CD14-positive monocyte (primary cell): ENCODE results near the gene ME1. TPM values are rescaled to one million over a fixed set of nuclear protein-coding genes. Genes with fewer than 3 reads are reported as not detected.

Experiments
- DNase-seq, 3 donors: peaks; one replicate each; pipeline ENCODE4 v3.0.0-alpha.2; 2011 to 2022
- H2AFZ ChIP-seq: 2 replicates; pipeline ENCODE4 v1.6.0; 2012; ENCODE audit warnings: mild to moderate bottlenecking, low read depth, low read length, inconsistent platforms; ENCODE audit not compliant: insufficient read depth, poor library complexity, severe bottlenecking
- H3K27ac ChIP-seq, 2 donors: 1 replicate in 1 of 2; 2 replicates in 1 of 2; pipeline ENCODE4 v1.5.1; 2012 to 2013; ENCODE audit warnings: low read length in 2 of 2, control low read depth in 1 of 2, inconsistent platforms in 1 of 2, low read depth in 1 of 2, mild to moderate bottlenecking in 1 of 2
- H3K27me3 ChIP-seq, 2 donors: one replicate each; pipeline versions ENCODE4 v1.6.0 to v1.6.1; 2011 to 2013; ENCODE audit warnings: low read length in 2 of 2; ENCODE audit not compliant: control insufficient read depth in 2 of 2, insufficient read depth in 2 of 2
- H3K36me3 ChIP-seq, 2 donors: replicated peaks in 1 of 2; 1 replicate in 1 of 2; 2 replicates in 1 of 2; pipeline versions ENCODE4 v1.5.1 to v1.6.1; 2012 to 2013; ENCODE audit warnings: low read length in 2 of 2, control low read depth in 1 of 2, inconsistent platforms in 1 of 2, mild to moderate bottlenecking in 1 of 2; ENCODE audit not compliant: insufficient read depth in 2 of 2, control insufficient read depth in 1 of 2
- H3K4me1 ChIP-seq, 2 donors: 1 replicate in 1 of 2; 2 replicates in 1 of 2; pipeline versions ENCODE4 v1.5.1 to v1.6.1; 2012 to 2013; ENCODE audit warnings: low read length in 2 of 2, control low read depth in 1 of 2, inconsistent platforms in 1 of 2, mild to moderate bottlenecking in 1 of 2, moderate library complexity in 1 of 2; ENCODE audit not compliant: insufficient read depth in 2 of 2, control insufficient read depth in 1 of 2
- H3K4me2 ChIP-seq: replicated peaks from 2 replicates; pipeline ENCODE3; 2012; ENCODE audit warnings: low read length, moderate library complexity, mild to moderate bottlenecking; ENCODE audit not compliant: poor library complexity, severe bottlenecking; ENCODE audit errors: extremely low read depth
- H3K4me3 ChIP-seq, 3 experiments: fragments of 200-600 bp in 1 of 3; sonication (generic) in 1 of 3; replicated peaks in 1 of 3; 1 replicate in 2 of 3; 2 replicates in 1 of 3; pipeline ENCODE4 v1.5.1; 2011 to 2013; ENCODE audit warnings: low read length in 3 of 3, mild to moderate bottlenecking in 3 of 3, control low read depth in 2 of 3, low read depth in 2 of 3, inconsistent platforms in 1 of 3, moderate library complexity in 1 of 3
- H3K79me2 ChIP-seq: 2 replicates; pipeline ENCODE4 v1.6.0; 2012; ENCODE audit warnings: mild to moderate bottlenecking, control low read depth, inconsistent platforms, low read length, moderate library complexity; ENCODE audit not compliant: insufficient read depth
- H3K9ac ChIP-seq: 2 replicates; pipeline ENCODE4 v1.6.0; 2017; ENCODE audit warnings: low read length, mild to moderate bottlenecking; ENCODE audit not compliant: insufficient read depth, poor library complexity, severe bottlenecking
- H3K9me3 ChIP-seq, 2 donors: replicated peaks in 1 of 2; 1 replicate in 1 of 2; 2 replicates in 1 of 2; pipeline versions ENCODE4 v1.5.1 to v1.6.1; 2012 to 2013; ENCODE audit warnings: low read length in 2 of 2, control low read depth in 1 of 2; ENCODE audit not compliant: control insufficient read depth in 1 of 2, insufficient read depth in 1 of 2
- H4K20me1 ChIP-seq: 2 replicates; pipeline ENCODE4 v1.6.0; 2012; ENCODE audit warnings: mild to moderate bottlenecking, low read length, control low read depth, moderate library complexity; ENCODE audit not compliant: insufficient read depth
- H3K27ac Mint-ChIP-seq, 7 donors: one replicate each; pipeline ENCODE4 v1.8.0; 2020; ENCODE audit warnings: mild to moderate bottlenecking in 7 of 7, mixed read lengths in 7 of 7, moderate library complexity in 6 of 7, inconsistent platforms in 2 of 7
- H3K27me3 Mint-ChIP-seq, 3 donors: one replicate each; pipeline ENCODE4 v1.8.0; 2021 to 2022; ENCODE audit warnings: low read depth in 3 of 3, mild to moderate bottlenecking in 3 of 3, mixed read lengths in 3 of 3, moderate library complexity in 3 of 3, inconsistent platforms in 1 of 3
- H3K36me3 Mint-ChIP-seq, 2 donors: one replicate each; pipeline ENCODE4 v1.8.0; 2020; ENCODE audit warnings: mixed read lengths in 2 of 2, inconsistent platforms in 1 of 2, mild to moderate bottlenecking in 1 of 2
- H3K4me1 Mint-ChIP-seq: one replicate; pipeline ENCODE4 v1.8.0; 2020; ENCODE audit warnings: mild to moderate bottlenecking, mixed read lengths
- H3K4me3 Mint-ChIP-seq, 2 donors: one replicate each; pipeline ENCODE4 v1.8.0; 2020; ENCODE audit warnings: mild to moderate bottlenecking in 2 of 2, mixed read lengths in 2 of 2, moderate library complexity in 1 of 2
- H3K9me3 Mint-ChIP-seq, 7 donors: one replicate each; pipeline ENCODE4 v1.8.0; 2020 to 2022; ENCODE audit warnings: mixed read lengths in 7 of 7, mild to moderate bottlenecking in 6 of 7, moderate library complexity in 6 of 7, inconsistent platforms in 2 of 7
- WGBS: methylation state at CpG from one replicate; pipeline ENCODE4 v1.1.5; 2013; ENCODE audit warnings: missing lambda C conversion rate; ENCODE audit not compliant: insufficient coverage; 5-methylcytosine and 5-hydroxymethylcytosine counted together
- intact Hi-C, 2 donors: fragments of 100-400 bp; cut with micrococcal nuclease; formaldehyde crosslinking; loops; one replicate each; pipeline versions ENCODE4 v1.15.0 to v1.15.1; 2023
- polyA plus RNA-seq, 3 donors: library from polyadenylated mRNA; depleted of rRNA in 1 of 3; unstranded in 2 of 3; stranded (reverse) in 1 of 3; fragments of 300-500 nt in 2 of 3; fragments of >200 nt in 1 of 3; fragmentation: Illumina TruSeq in 2 of 3; gene quantifications; 1 replicate in 2 of 3; 2 replicates in 1 of 3; pipeline ENCODE4 v1.2.3, GENCODE V29; 2012 to 2021
- TF ChIP-seq, protein P1 (sequence below): fragments of 200-600 bp; IDR thresholded peaks from one replicate; pipeline ENCODE4 v1.8.0; 2022; ENCODE audit warnings: antibody characterized with exemption, mild to moderate bottlenecking

ME1 gene
- polyA plus RNA-seq, 3 donors, result 1.3 to 4.0 (median 2.1) TPM

DNA sequence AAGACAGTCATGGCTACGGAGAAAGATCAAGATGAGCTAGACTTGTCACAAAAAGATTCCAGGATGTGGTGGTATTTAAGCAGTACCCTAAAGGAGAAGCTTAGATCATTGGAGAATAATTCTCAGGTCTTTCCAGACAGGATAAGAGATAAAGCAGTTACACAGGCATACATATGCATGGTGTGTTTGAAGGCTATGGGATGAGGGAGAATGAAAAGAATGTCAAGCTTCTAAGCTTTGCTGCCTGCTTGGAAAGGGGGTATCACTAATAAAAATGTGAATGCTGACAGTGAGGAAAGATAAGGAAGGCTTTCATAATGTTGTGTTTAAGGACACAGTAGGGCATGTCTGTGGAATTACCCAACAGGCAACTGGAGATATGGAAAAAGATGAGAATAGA lies 209.6 kb downstream of the ME1 start:
- no peak for DNase-seq
- no peaks in the 10 kb centered on the region for H3K79me2 ChIP-seq
- no peaks in the 10 kb centered on the region for H3K4me1 ChIP-seq
- Mint-ChIP-seq H3K4me3 (no peak overlapping the region), H3K27ac (no peak overlapping the region), H3K36me3 (no peaks in the 10 kb centered on the region), H3K9me3 (no peaks in the 10 kb centered on the region), H3K4me1 (no peaks in the 10 kb centered on the region), H3K27me3 (peaks cover 1 to 2% (median 1%) of the 10 kb centered on the region in 3 donors)
- no peak overlapping the region for H3K27ac ChIP-seq
- H3K36me3 ChIP-seq, result no peaks in the 10 kb centered on the region
- WGBS, result 86% methylated on average over 1 of the region's 1 CpG
- H3K27me3 ChIP-seq, result no peaks in the 10 kb centered on the region
- H2AFZ ChIP-seq, result no peak overlapping the region
- no peaks in the 10 kb centered on the region for H3K9me3 ChIP-seq
- intact Hi-C loops, result loop anchor here (10.0 kb wide), 1 partner anchor 294 kb away; the partner anchor contains the start of gene PRSS35 (in 2 of the 2)
- TF ChIP-seq, protein P1, sequence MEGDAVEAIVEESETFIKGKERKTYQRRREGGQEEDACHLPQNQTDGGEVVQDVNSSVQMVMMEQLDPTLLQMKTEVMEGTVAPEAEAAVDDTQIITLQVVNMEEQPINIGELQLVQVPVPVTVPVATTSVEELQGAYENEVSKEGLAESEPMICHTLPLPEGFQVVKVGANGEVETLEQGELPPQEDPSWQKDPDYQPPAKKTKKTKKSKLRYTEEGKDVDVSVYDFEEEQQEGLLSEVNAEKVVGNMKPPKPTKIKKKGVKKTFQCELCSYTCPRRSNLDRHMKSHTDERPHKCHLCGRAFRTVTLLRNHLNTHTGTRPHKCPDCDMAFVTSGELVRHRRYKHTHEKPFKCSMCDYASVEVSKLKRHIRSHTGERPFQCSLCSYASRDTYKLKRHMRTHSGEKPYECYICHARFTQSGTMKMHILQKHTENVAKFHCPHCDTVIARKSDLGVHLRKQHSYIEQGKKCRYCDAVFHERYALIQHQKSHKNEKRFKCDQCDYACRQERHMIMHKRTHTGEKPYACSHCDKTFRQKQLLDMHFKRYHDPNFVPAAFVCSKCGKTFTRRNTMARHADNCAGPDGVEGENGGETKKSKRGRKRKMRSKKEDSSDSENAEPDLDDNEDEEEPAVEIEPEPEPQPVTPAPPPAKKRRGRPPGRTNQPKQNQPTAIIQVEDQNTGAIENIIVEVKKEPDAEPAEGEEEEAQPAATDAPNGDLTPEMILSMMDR, result no peak
- H3K4me2 ChIP-seq, result no peak overlapping the region
- H3K4me3 ChIP-seq, result no peak overlapping the region
- no peak overlapping the region for H3K9ac ChIP-seq
- H4K20me1 ChIP-seq, result no peaks in the 10 kb centered on the region

DNA sequence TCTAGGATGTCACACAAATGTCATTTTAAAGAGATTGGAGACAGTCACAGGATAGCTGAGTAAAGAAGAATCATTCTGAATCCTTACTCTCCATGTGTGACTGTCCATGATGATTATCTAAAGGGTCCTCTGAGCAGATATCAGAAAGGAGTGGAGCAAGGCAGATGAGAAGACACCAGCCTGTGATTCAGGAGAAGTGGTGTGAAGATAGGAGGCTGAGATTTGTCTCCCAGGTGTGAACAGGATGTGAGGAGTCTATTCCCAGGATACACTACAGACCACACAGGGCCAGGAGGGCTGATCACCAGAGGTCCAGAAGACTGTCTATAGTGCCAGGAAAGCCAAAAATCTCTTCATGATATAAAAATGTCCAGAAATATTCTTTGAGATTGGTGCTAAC lies 210.7 kb downstream of the ME1 start:
- Histone ChIP-seq H3K36me3 (no peaks in the 10 kb centered on the region), H2AFZ (no peak overlapping the region), H3K27ac (no peak overlapping the region), H4K20me1 (no peaks in the 10 kb centered on the region), H3K4me3 (no peak overlapping the region), H3K9me3 (no peaks in the 10 kb centered on the region), H3K4me2 (no peak overlapping the region), H3K27me3 (no peaks in the 10 kb centered on the region), H3K9ac (no peak overlapping the region), H3K79me2 (no peaks in the 10 kb centered on the region), H3K4me1 (no peaks in the 10 kb centered on the region)
- TF ChIP-seq, protein P1, result no peak
- Mint-ChIP-seq H3K27me3 (peaks cover 1 to 3% (median 2%) of the 10 kb centered on the region in 3 donors), H3K9me3 (no peaks in the 10 kb centered on the region), H3K4me1 (no peaks in the 10 kb centered on the region), H3K4me3 (no peak overlapping the region), H3K36me3 (no peaks in the 10 kb centered on the region), H3K27ac (no peak overlapping the region)
- no peak for DNase-seq
- intact Hi-C loops, result loop anchor here (10.0 kb wide), 1 partner anchor 295 kb away; the partner anchor contains the start of gene PRSS35 (in 2 of the 2)
